HG02852 (cell line): ENCODE data around the gene VAX1.
"Not testable (repeated sequence)": the region's sequence is repeated elsewhere in the genome, so short reads cannot be mapped to it uniquely, and the experiment has no call there.

Source experiments
- ATAC-seq: cut with Tn5 transposase; IDR thresholded peaks from one replicate; pipeline ENCODE4 v1.9.1; 2021; ENCODE audit warnings: mild to moderate bottlenecking, moderate library complexity; ENCODE audit not compliant: unreplicated experiment

The VAX1 gene

DNA sequence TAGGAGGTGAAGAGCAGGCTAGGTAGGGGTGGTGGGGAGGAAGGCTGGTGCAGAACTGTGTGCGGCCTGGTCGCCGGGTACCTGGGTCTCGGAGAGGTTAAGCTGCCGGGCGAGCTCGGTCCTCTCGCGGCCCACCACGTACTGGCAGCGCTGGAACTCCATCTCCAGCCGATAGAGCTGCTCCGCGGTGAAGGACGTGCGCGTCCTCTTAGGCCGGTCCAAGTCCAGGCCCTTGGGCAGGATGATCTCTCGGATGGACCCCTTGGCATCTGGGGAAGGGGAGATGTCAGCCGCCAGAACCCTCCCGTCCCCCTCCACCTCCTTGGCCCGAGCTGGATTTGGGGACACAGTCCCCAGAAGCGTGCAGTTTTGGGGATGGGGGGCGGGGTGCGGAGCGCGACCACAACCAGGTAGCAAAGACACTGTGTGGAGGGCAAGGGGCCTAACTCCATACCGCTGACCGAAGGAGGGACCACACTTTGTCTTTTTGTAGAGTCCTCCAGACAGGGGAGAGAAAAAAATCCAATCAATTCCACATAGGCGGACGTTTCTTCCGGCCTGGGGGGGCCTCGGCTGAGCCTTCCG lies 1.6 kb downstream of the VAX1 start:
- ATAC-seq: no peak

DNA sequence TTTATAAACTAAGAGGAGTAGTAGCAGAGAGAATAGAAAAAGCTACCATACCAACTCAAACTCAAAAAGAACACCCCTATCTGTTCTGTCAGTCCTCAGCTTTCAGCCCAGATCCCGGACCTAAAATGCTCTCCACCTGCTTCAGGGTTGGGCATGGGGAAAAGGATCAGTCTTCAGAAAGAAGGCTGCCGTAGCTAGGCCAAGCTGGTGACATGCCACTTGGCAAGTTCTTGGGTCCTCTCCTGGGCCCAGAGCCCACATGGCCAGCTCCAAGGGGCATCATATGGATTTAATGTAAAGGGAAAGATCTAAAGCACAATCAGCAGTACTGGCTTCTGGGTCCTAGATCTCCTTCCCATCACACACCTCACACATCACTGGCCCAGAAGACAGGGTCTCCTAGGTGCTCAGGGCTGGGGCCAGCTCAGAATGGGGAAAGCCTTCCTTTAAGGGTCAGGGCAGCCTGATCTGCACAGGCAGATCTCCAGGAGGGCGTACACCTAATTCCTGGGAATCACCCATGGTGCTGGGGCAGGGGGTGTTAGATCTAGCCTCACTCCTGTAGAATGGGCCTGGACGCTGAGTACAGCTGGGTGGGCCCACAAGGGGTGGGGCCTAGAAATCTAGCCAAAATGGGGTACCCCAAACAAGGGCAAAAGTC lies 2.5 kb downstream of the VAX1 start:
- no peak for ATAC-seq

DNA sequence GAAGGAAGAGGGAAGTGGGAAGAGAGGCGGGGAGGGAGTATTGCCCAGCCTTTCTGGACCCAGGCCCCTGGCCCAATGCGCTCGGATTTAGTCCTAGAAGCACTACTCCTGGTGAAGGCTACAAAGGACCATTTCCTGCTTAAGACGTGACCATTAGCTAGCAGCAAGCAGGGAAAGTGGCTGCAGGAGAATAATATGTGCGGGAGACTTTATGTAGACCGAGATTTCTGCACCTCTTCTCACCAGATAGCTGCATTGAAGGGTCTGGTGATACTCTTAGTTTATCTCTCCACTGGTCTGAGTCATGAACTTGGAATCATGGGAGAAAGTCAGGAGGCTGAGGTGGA lies 3.1 kb downstream of the VAX1 start:
- no peak for ATAC-seq

DNA sequence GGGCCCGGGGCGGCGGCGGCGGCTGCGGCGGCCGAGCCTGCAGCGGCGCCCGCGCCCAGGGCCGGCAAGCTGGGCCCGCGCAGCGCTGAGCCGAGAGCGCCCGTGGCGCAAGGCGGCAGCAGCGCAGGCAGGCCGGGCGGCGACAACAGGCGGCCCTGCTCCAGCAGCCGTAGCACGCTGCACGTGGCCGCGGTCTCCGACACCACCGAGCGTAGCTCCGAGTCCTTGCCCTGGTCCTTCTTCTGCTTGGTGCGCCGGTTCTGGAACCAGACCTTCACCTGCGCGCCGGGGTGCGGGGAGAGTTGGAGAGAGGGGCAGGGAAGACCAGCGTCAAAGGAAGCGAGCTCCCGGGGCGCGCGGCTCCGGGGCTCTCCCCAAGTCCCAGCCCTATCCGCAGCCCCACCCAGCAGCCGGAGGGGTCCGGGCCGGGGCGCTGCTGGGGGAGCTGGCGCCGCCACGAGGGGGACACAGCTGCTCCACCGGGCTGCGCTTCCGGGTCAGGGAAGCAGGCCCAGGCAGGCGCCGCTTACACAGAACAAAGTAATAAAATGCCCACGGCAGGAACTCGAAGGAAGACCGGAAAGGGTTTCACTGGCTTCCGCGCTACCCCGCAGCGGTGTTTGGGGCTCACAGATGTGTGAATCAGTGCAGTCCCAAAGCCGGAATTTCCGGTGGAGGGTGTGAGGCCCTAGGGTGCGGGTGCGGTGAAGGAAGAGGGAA lies 3.6 kb downstream of the VAX1 start:
- no peak for ATAC-seq

DNA sequence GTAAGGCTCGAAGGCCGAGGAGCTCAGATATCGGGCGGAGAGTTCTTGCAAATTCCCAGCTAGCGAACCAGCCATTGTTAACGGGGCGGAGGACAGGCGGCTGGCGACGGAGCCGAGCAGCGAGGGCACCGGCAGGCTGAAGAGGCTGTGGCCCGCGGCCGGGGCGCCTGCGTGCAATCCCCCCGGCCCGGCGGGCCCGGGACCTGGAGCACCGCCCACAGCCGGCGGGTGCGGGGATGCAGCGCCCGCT lies 4.1 kb downstream of the VAX1 start:
- no peak for ATAC-seq

DNA sequence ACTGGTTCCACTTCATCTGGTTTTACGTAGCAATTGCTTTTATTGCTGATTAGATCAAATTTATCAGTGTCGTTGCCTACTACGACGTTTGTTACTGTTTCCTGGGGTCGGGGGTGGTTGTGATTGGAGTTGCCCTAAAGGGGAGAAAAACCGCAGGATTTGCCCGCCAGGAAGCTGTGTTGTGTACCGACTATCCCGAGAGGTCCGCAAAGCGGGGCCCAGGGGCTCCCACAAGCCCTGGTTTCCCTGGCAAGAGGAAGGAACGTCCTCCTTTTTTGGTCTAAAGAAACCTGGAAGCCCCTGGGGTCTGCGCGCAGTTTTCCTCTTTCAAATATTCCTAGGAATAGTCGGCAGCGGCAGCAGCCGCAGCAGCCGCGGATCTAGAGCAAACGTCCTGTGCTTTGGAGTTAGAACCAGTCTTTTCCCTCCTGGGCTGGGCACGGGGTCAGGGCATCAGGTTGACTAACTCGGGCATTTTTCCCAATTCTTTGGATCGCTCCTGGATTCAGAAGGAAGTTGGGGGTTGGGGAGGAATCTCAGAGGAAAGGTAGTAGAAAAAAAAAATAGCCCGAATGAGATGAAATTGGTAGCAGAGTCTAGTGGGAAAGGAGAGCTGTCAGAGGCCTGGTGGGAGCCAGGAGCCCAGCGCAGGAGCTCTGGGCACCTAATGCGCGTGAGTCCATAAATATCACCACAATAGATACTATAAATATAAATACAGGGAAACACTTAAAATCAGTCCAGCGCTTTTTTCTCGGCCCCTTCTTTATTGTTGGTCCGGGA lies 4.6 kb downstream of the VAX1 start:
- no peak for ATAC-seq

DNA sequence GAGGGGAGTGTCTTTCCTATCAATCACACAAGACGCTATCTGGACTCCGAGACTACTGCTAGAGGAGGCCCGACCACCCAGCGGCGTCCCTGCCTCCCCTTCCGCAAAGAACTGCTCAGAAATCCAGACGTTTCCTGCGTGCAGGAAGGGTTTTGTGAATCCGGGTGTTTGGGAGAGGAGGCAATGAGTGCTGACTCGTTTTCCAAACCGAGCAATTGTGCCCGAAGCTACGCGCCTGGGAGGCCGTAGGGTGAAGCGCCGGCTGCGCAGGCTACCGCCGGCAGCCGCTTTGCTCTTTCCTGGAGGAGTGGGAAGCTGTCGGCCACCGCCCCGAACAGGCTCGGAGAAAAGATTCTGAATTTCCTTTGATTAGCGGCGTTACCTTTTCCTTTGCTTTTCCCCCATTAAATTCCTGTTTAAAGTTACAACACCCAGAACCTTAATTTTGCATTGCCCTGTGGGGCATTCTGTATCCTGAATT lies 5.3 kb downstream of the VAX1 start:
- ATAC-seq: no peak

DNA sequence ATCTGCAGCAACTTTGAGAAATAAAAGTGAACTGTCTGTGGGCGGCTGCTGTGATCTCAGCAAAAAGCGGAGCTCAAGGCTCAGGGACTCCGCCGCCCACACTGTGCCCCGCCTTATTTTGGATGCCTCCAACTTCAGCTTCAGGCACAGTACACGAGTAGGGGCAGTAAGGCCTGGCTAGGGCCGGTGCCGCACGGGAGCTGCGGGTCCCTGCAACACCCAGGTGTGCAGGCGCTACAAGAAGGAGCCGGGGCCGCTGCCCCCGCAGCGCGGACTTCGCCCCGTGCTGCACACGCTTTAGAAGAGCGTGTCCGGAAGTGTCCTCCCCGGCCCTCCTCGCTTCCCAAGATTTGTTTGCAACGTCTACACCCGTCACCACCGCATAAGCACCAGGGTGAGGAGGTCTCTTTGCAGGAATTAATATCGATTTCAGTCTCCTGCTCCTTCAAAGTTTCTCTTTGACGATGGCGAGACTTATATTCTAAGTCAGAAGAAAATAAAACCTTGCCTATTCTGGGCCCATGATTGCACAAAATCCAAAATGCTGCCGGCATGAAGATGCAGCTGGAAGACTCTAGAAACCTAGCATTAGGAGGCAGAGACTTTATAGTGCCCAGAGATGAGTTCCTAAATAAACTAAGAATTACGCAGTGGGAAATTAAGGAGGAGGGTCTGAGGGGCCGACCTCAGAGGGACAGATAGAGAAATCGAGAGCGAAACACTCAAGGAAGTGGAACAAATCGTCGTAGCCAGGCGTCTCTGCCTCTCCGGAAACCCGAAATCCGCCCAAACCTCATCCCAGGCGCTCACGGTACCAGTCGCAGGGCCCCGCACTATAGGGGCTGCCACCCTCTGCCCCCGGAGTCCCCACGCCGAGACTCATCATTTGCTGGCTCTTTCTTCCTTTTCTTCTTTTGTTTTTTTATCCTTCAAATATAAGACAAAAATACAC lies 6.4 kb downstream of the VAX1 start:
- ATAC-seq: no peak

DNA sequence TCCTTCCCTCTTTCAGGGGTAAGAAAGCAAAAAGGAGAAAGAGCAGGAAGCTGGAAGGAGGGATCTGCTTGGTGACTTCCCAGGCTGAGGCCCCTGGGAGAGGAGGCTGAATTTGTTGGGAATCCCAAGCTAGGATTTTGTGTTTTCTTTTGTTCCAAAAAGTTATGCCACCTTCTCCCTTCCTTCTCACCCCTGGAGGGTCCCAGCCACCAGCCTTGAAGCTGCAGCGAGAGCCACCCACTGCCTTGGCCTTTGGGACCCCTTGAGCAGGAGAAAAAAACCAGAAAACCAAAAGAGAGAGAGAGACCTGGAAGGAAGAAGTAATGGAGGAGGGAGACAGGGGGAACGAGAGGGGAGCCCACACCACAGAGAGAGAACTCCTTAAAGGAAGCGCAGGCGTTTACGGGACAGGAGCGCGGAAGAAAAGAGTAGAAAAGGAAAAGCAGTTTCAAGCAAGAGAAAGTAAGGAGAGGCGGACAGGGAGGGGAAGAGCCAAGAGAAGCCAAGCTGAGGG lies 7.2 kb downstream of the VAX1 start:
- ATAC-seq: no peak

DNA sequence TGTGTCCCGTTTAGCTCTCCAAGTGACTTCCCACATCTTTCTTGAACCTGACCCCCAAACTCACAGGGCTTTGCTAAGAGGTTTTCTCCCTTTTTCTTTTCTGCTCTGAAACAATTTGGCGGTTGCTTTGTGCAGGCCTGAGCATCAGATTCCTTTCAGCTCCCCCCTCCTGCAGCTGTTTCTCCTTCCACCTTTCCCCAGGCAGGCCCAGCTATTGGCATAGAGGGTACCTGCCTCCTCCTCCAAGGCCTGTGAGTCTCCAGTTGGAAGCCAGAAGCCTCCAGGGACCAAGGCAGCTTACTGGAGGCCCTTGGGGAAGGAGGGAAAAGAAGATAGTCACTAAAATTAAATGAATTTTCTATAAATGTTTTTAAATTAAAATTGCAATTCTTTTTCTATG lies 7.7 kb downstream of the VAX1 start:
- ATAC-seq: no peak

DNA sequence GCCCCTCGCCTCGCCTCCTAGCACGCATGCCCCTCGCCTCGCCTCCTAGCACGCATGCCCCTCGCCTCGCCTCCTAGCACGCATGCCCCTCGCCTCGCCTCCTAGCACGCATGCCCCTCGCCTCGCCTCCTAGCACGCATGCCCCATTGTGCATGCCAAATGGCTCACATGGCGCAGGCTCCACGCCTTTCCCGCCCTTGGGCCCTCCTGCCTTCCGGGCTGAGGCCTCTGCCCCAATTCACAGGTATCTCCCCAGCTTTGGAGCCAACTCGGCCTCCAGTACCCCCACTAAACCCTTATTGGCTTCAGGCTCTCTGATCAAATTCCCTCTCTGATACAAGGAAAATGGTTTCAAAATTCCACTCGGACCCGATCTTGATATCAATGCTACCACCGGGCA lies 11.4 kb downstream of the VAX1 start:
- not testable (repeated sequence) for ATAC-seq

DNA sequence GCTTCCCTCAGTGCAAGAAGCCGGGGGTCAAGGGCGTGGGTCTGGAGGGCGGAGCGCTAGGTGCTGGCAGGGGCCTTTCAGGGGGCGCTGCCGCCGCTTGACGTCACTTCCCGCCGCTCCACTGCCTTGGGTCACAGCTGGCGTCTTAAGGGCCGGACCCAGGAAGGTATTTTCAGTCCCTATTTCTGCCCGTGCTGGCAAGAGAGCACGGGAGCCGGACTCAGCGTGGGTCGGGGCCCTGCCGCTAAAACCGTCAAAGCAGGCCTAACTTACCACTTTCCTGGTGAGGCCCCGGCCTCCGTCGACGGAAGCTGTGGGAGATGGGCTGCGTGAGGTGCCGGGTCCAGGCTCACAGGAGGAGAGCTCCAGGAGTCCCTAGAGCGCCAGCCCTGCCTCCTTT lies 12.0 kb downstream of the VAX1 start:
- no peak for ATAC-seq

DNA sequence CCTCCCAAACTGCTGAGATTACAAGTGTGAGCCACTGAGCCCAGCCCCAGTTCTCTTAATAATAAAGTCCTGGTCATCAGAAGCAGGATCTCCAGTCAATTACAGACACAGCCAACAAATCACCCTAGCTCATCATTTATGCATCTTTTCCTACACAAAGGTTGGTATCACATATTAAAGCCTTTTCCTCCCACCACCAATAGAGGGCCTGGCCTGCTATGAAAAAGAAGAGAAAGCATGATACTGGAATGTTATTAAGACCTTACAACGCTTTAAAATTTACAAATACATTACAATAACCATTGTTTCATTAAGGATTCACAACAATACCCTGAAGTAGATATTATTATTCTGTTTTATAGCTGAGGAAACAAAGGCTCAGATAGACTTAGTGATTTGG lies 25.9 kb downstream of the VAX1 start:
- no peak for ATAC-seq

DNA sequence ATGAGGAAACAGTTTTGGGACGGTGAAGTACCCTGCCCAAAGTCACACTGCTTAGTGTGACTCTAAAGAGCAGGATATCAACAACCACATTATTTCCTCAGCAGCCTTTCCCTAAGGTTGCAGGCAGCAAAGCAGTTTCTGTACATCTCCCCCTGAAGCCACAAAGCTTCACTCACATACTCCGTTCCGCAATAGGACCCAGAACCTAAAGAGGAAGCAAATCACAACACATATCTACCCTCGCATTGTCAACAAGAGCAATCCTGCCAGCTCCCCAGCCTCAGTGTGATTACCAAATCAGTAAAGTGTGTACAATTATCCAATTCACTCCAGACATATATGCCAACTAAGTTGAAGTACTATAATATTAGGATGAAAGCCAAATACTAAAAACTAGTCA lies 30.8 kb downstream of the VAX1 start:
- ATAC-seq: no peak

DNA sequence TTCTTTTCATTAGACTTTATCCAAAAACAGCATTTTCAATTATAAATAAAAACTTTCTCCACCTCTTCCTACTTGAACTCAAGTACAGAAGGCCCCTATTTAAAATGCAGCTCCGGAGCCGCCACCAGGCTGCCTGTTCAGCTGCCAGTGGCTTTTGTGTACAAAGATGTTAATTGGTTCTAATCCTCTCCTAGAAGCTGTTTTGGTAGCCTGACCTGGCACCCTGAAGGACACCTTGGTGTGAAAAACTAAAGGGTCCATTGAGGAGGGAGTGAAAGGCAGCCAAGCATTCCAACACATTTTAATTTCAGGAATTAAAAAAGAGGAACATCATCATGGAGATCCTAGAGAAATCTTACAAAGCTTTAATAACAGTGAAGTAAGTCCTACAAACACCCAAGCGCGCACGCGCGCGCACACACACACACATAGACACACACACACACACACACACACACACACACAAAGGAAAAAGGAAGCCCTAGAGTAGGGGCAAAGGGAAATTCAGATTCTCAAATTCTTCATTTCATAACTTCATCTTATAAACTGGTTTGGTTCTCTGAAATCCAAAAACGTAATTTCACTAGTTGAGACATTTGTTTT lies 41.4 kb downstream of the VAX1 start:
- ATAC-seq: no peak

DNA sequence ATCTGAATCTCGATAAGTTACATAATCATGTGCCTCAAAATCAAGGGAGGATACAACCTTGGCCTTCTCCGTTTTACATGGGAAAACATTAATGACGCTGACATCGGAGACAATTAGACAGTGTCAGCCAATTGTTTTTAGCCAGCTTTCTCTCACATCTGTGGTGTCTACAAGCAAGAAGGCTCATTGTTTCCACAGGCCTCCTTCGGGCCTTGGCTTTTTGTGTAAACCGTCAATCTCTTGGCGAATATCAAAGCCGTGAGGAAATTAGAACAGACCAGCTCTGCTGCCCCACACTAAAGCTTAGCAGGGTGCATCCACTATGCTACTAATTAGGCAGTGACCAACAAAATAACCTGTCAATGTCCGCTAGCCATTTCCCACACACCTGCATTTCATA lies 43.2 kb downstream of the VAX1 start:
- no peak for ATAC-seq

DNA sequence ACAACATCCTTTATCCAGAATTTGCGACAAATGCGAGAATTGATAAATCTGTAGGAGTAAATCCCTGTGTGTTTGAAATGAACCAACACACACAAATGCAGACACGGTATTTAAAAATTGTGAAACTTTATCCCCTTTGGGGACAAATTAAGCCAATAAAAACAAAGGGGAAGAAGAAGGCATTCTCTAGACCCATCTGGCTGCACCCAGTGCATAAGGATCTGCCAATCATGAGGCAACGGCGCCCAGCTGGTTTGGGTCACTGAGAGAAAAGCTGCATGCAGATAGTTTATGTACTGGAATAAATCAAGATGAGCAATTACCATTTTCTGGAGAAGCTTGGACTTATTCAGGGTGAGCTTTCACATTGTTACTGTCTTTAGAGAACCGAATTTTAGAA lies 45.7 kb downstream of the VAX1 start:
- no peak for ATAC-seq

DNA sequence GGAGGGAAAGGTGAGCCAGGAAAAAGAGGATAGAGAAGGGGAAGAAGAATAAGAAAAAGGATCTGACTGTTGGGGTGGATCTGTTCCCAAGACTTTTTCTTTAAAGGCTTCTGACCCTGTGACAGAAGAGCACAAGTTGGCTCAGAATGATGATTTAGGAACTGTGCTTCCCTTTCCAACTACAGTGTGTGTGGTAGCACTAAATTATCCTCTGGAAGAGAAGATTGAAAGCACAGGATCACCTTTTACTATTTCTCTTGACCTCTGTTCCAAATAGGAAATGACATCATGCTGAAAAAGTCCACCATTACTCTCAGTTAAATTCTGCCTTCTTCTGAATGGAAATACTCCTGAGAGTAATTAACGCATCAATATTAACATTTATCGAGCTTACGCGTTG lies 47.2 kb downstream of the VAX1 start:
- no peak for ATAC-seq

DNA sequence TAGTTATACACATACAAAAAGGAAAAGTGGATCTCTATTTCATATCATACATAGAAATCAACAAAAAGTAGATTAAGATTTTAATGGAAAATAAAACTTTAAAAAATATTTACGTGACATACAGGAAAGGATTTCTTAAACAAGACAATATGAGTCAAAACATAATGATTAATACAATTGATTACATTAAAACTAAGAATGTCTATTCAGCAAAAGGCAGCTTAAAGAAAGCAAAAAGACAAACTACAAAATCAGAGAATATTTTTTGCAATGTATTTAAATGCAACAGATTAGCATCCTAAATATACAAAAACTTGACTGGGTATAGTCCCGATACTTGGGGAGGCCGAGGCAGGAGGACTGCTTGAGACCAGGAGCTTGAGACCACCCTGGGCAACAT lies 50.5 kb downstream of the VAX1 start:
- no peak for ATAC-seq

DNA sequence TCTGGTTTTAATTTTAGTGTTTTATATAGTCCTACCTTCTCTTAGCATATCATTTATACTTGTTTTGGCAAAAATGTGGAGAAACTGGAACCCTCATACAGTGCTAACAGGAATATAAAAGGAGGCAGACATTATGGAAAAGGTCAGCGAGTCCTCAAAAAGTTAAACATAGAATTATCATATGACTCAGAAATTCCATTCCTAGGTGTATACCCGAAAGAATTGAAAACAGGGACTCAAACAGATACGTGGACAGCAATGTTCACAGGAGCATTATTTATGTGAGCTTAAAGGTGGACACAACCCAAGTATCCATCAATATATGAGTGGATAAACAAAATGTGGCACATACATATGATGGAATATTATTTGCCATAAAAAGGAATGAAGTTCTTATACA lies 51.5 kb downstream of the VAX1 start:
- ATAC-seq: no peak
